ENCODE results near the gene SPDYE4.

DNA sequence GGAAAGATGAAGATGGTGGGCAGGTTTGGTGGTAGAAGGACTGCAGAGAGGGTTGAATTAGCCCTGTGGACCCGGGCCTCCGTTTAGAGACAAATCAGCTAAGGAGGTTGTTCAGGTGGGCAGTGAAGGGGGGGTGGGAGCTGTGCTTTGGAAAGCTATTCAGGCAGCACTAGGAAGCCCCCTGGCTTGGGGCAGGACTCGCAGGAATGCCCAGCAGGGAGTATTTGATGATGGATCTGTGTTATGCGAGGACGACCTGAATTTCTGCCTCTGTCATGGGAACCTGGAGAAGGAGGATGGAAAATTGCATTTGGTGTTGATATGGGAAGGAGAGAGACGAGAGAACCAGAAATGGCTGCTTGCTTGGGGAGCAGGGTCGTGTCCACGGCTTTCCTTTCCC, 3.5 kb downstream of the SPDYE4 start:
- TF ChIP-seq, protein P1, sequence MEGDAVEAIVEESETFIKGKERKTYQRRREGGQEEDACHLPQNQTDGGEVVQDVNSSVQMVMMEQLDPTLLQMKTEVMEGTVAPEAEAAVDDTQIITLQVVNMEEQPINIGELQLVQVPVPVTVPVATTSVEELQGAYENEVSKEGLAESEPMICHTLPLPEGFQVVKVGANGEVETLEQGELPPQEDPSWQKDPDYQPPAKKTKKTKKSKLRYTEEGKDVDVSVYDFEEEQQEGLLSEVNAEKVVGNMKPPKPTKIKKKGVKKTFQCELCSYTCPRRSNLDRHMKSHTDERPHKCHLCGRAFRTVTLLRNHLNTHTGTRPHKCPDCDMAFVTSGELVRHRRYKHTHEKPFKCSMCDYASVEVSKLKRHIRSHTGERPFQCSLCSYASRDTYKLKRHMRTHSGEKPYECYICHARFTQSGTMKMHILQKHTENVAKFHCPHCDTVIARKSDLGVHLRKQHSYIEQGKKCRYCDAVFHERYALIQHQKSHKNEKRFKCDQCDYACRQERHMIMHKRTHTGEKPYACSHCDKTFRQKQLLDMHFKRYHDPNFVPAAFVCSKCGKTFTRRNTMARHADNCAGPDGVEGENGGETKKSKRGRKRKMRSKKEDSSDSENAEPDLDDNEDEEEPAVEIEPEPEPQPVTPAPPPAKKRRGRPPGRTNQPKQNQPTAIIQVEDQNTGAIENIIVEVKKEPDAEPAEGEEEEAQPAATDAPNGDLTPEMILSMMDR (conservative IDR thresholded peaks at IDR 0.05 in 1 of 2, IDR thresholded peaks at IDR 0.05 in 1 of 2; ENCODE audit: extremely low read depth in 1 of 2, insufficient read depth in 1 of 2, low read depth in 1 of 2, low read length in 2 of 2) = no peak
- no peak for TF ChIP-seq EZH2 (IDR thresholded peaks at IDR 0.05; ENCODE audit: borderline replicate concordance, low read length)

Data from mammary epithelial cell (primary cell).